K562 (cell line): ENCODE results near the gene PRKACA. TPM values are rescaled to one million over a fixed set of nuclear protein-coding genes. Genes with fewer than 3 reads are reported as not detected.

ENCODE experiments used
- CTBP1 ChIP-seq: fragments of 450-650 bp; IDR thresholded peaks from 2 replicates; pipeline ENCODE4 v1.6.1; 2016; ENCODE audit warnings: borderline replicate concordance
- DLX4 ChIP-seq: fragments of 250-450 bp; sonication (Bioruptor Pico); IDR thresholded peaks from 2 replicates; pipeline ENCODE4 v1.6.1; 2021; ENCODE audit warnings: mild to moderate bottlenecking
- KLF6 ChIP-seq: fragments of 250-450 bp; sonication (Bioruptor Pico); IDR thresholded peaks from 2 replicates; pipeline ENCODE4 v1.4.0; 2020; ENCODE audit warnings: mild to moderate bottlenecking, moderate library complexity, borderline replicate concordance
- MYC ChIP-seq, 2 experiments: fragments of 250-450 bp in 1 of 2; sonication (Bioruptor Pico) in 1 of 2; IDR thresholded peaks; 2 replicates each; pipeline versions ENCODE4 v1.5.1 to v1.6.1; 2012 to 2021; ENCODE audit warnings: low read depth in 2 of 2, borderline replicate concordance in 1 of 2, improper control_type of control experiment in 1 of 2, low read length in 1 of 2, mild to moderate bottlenecking in 1 of 2, moderate library complexity in 1 of 2
- PRDM10 ChIP-seq: fragments of 450-650 bp; IDR thresholded peaks from 2 replicates; pipeline ENCODE4 v1.6.1; 2018; ENCODE audit not compliant: partially characterized antibody
- THRB ChIP-seq: fragments of 450-650 bp; formaldehyde crosslinking; conservative IDR thresholded peaks from 2 replicates; pipeline ENCODE4 v1.4.0; 2022; ENCODE audit warnings: mild to moderate bottlenecking, missing genetic modification characterization
- ZNF277 ChIP-seq: fragments of 250-450 bp; sonication (Bioruptor Pico); IDR thresholded peaks from 2 replicates; pipeline ENCODE4 v1.8.0; 2022; ENCODE audit warnings: inconsistent platforms, mild to moderate bottlenecking, moderate library complexity, borderline replicate concordance
- ZNF444 ChIP-seq: fragments of 250-450 bp; sonication (Bioruptor Pico); IDR thresholded peaks from 2 replicates; pipeline ENCODE4 v1.4.0; 2020; ENCODE audit warnings: mild to moderate bottlenecking, moderate library complexity
- polyA plus RNA-seq, 8 experiments: library from polyadenylated mRNA; depleted of rRNA in 4 of 8; stranded (reverse) in 5 of 8; unstranded in 3 of 8; fragments of >200 nt; fragmentation: Nextera tagmentation in 2 of 8; fragmentation: Illumina TruSeq in 1 of 8; extraction: Ambion mirVana in 2 of 8; extraction: Trizol in 1 of 8; gene quantifications; 2 replicates each; pipeline versions ENCODE4 v1.2.1 to v1.2.3, GENCODE V29; 2011 to 2014; ENCODE audit warnings: inconsistent platforms in 1 of 8, missing spikeins in 1 of 8
- total RNA-seq, 7 experiments: library from RNA; depleted of rRNA in 6 of 7; stranded (reverse); fragments of >200 nt in 6 of 7; fragmentation: Illumina TruSeq in 2 of 7; extraction: Trizol in 2 of 7; gene quantifications; 2 replicates each; pipeline versions ENCODE4 v1.2.1 to v1.2.3, GENCODE V29; 2011 to 2021; ENCODE audit warnings: low replicate concordance in 1 of 7

PRKACA gene
- total and polyA plus RNA-seq, 9 of the 15 experiments (the other 6 are each of a cell fraction or from before 2014, with no cell fraction given): 1.2 to 63.1 (median 13.0) TPM

- TF ChIP-seq PRDM10: peak; percentile 71
- TF ChIP-seq ZNF277 (CRISPR knock-in tag): no peak
- TF ChIP-seq CTBP1: peak; percentile 100
- no peak; the same call in 1 of the 2 replicates for TF ChIP-seq THRB
- TF ChIP-seq ZNF444 (CRISPR knock-in tag): no peak
- no peak for TF ChIP-seq DLX4
- peak; percentile 36; the same call in 1 of the 2 replicates for TF ChIP-seq KLF6
- TF ChIP-seq MYC (IDR thresholded peaks at IDR 0.05; ENCODE audit: low read depth, low read length): peak; percentile 78; the same call in 1 of the 2 replicates
- no peak for TF ChIP-seq MYC (CRISPR knock-in tag; IDR thresholded peaks at IDR 0.05; ENCODE audit: borderline replicate concordance, low read depth)
Observed at GRCh38 chr19:14136509-14137281, 19.1 kb upstream of the PRKACA start, which contains the start of gene ASF1B (continued).
